IPS-18c (cell line): ENCODE results near the gene CEP120.
"Not testable (repeated sequence)": the region's sequence is repeated elsewhere in the genome, so short reads cannot be mapped to it uniquely, and the experiment has no call there.

Experiments used
- H3K4me3 ChIP-seq: 2 replicates; pipeline ENCODE4 v1.7.0; 2013; ENCODE audit warnings: low read depth, mild to moderate bottlenecking, low read length, moderate library complexity; ENCODE audit not compliant: insufficient read depth
- H3K9me3 ChIP-seq: one replicate; pipeline ENCODE4 v1.6.1; 2013; ENCODE audit warnings: mild to moderate bottlenecking, low read length, moderate library complexity; ENCODE audit not compliant: control insufficient read depth, insufficient read depth

CEP120 gene

DNA sequence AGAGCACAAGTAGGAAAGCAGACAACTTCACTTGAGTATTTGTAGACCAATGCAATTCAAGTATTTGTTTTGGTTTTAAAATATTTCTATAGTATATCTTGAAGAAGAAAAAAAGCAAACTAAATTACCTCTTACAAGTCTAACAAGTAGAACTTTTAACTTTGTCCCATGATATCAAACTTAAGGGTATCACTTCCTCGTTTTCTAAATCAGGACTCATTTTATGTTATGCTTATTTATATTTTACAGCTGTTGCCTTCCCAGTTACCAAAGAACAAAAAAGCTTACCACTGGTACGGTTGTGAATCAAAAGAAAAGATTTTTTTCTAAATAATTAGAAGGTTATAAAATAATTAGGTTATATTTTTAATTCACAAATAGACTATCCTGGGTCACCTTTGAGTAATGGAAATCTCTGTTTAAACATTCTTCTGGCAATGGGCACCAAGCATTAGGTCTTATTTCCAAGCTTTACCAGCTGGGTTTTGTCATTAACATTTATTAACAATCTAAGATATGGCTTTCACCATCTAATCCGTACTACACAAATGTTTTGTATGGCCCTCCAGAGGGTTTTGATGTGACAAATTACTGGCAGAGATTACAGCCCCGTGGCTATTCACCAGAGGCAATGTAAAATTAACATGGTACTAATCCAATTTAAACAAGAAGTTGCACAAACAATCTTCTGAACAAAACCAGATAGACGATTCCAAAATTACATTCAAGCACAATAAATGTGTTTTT, 63.6 kb downstream of the CEP120 start:
- Histone ChIP-seq H3K9me3 (no peaks in the 10 kb centered on the region), H3K4me3 (no peak overlapping the region)

DNA sequence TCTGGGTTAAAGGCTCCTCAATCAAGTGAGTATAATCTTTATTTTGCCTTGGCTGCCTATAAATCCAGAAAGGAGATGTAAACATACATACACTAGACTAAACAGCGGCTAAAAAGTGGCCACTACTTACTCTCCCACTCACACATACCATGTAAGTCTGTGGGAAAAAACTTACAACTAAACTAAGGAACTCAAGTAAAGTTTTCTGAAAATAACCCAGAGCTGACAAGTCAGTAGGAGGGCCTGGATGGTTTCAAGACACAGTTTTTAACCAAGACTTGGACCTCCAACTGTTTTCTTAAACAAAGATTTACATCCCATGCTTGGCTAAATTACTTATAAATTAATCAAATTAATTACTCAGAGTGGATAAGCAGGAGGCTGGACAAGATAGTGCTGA, 64.5 kb downstream of the CEP120 start:
- Histone ChIP-seq H3K4me3 (no peak overlapping the region), H3K9me3 (no peaks in the 10 kb centered on the region)

GRCh38 chr5:123358304-123358703, 64.9 kb downstream of the CEP120 start:
- no peak overlapping the region for H3K4me3 ChIP-seq
- no peaks in the 10 kb centered on the region for H3K9me3 ChIP-seq

DNA sequence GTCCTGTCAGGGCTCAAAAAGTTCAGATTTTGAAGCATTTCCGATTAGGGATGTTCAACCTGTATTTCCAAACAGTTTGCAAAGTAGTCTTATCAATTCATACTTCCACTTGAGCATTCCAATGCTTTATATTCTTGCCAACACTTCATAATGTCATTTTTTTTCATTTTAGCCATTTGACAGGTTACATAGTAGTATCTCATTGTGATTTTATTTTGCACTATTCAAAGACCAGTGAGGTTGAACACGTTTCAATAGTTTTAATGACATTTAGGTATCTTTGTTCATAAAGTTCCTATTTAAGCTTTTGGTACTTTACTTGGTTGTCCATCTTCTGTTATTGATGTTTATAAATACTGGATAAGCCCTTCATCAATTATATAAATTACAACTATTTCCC, 71.4 kb downstream of the CEP120 start:
- H3K4me3 ChIP-seq, result no peak overlapping the region
- no peaks in the 10 kb centered on the region for H3K9me3 ChIP-seq

DNA sequence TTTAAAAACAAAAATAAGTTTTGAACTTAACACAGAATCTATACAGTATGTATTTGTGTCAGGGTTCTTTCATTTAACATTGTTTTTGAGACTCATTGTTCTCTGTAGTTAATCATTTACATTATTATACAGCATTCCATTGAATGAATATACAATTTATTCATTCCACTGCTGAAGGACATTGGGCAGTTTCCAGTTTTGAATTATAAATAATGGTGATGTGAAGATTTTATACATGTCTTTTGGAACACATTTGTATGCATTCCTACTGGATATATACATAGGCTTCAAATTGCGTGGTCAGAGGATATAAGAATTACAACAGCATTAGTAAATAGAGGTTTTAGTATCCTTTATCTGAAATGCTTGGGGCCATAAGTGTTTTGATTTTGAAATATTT, 72.0 kb downstream of the CEP120 start:
- Histone ChIP-seq H3K9me3 (no peaks in the 10 kb centered on the region), H3K4me3 (no peak overlapping the region)

GRCh38 chr5:123350742-123351141, 72.5 kb downstream of the CEP120 start:
- Histone ChIP-seq H3K4me3 (no peak overlapping the region), H3K9me3 (no peaks in the 10 kb centered on the region)

DNA sequence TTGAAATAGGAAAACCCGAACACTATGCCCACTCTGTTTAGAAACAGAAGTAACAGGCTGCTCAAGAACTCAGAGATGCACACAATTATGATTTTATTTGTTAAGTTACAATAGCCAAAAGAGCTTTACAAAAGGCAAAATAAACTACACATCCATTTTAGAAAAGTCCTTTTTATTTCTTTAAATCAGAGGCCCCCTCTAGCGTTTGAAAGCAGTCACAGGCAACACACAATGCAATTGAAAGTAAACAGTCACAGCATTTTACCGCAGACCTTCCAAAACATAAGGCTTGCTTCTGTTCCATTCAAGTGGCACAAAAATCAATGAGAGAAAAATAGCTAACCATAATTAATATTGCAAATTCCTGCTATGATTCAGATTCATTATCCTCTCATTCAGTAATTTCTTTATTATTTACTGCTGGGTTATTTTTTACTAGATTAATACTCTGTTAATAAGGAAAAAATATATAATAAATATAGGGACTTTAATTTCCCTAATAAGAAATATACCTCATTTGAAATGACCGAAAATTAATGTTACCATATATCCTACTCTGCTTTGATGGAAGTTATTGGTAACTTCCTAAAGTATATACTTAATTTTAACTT, 78.3 kb downstream of the CEP120 start:
- Histone ChIP-seq H3K4me3 (no peak overlapping the region), H3K9me3 (no peaks in the 10 kb centered on the region)

GRCh38 chr5:123340928-123341327, 82.3 kb downstream of the CEP120 start:
- Histone ChIP-seq H3K4me3 (no peak overlapping the region), H3K9me3 (no peaks in the 10 kb centered on the region)

GRCh38 chr5:123308377-123308776, 114.8 kb downstream of the CEP120 start:
- not testable (repeated sequence) for H3K4me3 ChIP-seq, H3K9me3 ChIP-seq

DNA sequence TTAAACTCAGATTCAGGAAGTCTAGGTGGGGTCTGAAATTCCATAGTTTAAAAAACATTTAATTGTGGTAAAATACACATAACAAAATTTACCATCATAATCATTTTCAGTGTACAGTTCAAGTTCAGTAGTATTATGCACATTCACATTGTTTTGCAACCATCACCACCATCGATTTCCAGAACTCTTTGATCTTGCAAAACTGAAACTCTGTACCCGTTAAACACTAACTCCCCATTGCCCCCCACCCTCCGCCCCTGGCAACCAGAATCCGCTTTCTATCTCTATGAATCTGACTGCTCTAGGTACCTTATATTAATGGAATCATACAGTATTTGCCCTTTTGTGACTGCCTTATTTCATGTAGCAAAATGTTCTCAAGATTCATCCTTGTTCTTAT, 117.5 kb downstream of the CEP120 start:
- no peaks in the 10 kb centered on the region for H3K9me3 ChIP-seq
- H3K4me3 ChIP-seq, result no peak overlapping the region

- H3K9me3 ChIP-seq, result no peaks in the 10 kb centered on the region
- H3K4me3 ChIP-seq, result no peak overlapping the region
Measured at GRCh38 chr5:123304777-123305316, 118.4 kb downstream of the CEP120 start.

DNA sequence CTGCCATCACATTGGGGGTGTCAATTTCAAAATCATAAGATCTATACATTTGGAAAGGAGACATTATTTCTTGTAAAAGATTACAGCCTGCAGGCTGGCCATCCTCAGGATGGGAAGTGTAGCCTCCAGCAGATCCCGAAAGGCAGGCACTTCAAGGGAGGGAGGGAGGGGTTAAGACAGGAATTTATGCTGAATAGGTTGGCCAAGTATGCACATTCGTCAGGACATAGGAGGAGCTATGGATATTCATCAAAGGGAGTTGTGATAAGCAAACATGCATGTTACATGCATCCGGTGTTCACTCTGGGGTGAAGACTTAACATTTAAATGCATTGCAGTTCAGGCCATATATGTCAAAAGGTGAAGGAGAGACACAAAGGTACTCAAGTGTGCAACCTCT, 119.4 kb downstream of the CEP120 start:
- Histone ChIP-seq H3K9me3 (no peaks in the 10 kb centered on the region), H3K4me3 (no peak overlapping the region)

GRCh38 chr5:123300266-123300665, 122.9 kb downstream of the CEP120 start:
- H3K4me3 ChIP-seq, result no peak overlapping the region

DNA sequence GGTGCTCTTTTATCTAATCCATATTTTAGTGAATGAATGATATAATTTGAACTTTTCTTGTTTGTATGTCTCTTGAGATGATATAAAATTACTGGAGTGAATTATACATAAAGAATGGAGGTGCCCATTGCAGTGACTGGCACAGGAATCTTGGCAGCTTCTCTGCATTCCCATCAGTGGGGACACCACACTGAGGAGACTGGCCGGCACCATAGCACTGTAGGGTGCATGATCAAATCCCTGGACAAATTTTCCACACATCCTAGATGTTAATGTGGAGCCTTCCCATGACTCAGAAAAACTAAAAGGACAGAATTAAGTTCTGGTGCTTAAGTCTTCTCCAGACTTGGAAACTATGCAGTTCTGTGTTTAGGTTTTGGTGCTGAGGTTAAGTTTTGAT, 124.1 kb downstream of the CEP120 start:
- Histone ChIP-seq H3K9me3 (no peaks in the 10 kb centered on the region), H3K4me3 (no peak overlapping the region)

More at GRCh38 chr5:123300266-123300665, 122.9 kb downstream of the CEP120 start:
- H3K9me3 ChIP-seq, result no peaks in the 10 kb centered on the region

- Histone ChIP-seq H3K4me3 (no peak overlapping the region), H3K9me3 (no peaks in the 10 kb centered on the region)
Measured at GRCh38 chr5:123298335-123299030, 124.7 kb downstream of the CEP120 start.

DNA sequence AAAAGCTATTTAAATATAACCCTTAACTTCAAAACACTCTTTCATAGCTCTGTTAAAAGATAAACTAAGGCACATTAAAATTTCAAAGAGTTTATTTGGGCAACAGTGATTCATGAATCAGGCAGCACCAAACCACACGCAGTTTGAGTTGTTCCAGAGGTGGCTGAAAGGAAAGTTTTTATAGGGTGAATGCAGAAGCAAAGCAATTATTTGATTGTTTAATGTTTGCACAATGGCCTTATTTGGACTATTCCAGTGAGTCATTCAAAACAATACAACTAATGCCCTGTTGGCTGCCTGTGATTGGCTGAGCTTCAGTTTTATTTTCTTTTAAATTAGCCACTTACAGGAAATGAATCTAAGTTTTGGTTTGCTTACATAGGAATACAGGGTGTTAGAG, 125.3 kb downstream of the CEP120 start:
- no peaks in the 10 kb centered on the region for H3K9me3 ChIP-seq
- no peak overlapping the region for H3K4me3 ChIP-seq

GRCh38 chr5:123297198-123297831, 125.9 kb downstream of the CEP120 start:
- Histone ChIP-seq H3K9me3 (no peaks in the 10 kb centered on the region), H3K4me3 (no peak overlapping the region)
